ENCODE measurements around the gene SAA2. TPM values are rescaled to one million over a fixed set of nuclear protein-coding genes. Genes with fewer than 3 reads are reported as not detected.
"Not testable (repeated sequence)": the region's sequence is repeated elsewhere in the genome, so short reads cannot be mapped to it uniquely, and the experiment has no call there.

The SAA2 gene
- total and polyA plus RNA-seq, 5 donors = 0.59 to 14.9 (median 3.2) TPM; not detected in 1

- WGBS = 47% methylated on average over 2 of the region's 6 CpGs
- H3K4me3 ChIP-seq (ENCODE audit: low read length); H3K27me3 ChIP-seq (ENCODE audit: control insufficient read depth, insufficient read depth); H3K4me1 ChIP-seq (ENCODE audit: control insufficient read depth, insufficient read depth, low read length); ATAC-seq; DNase-seq; intact Hi-C loops (cut with DNase I); H3K27ac ChIP-seq (ENCODE audit: low read length); H3K9me3 ChIP-seq (ENCODE audit: control insufficient read depth, low read length): not testable (repeated sequence)
Observed at GRCh38 chr11:18247191-18247581, 1.3 kb downstream of the SAA2 start.

- WGBS = 74% methylated on average over 11 of the region's 11 CpGs
- H3K27me3 ChIP-seq (ENCODE audit: control insufficient read depth, insufficient read depth); H3K27ac ChIP-seq (ENCODE audit: low read length); H3K4me3 ChIP-seq (ENCODE audit: low read length); H3K4me1 ChIP-seq (ENCODE audit: control insufficient read depth, insufficient read depth, low read length); H3K9me3 ChIP-seq (ENCODE audit: control insufficient read depth, low read length); intact Hi-C loops (cut with DNase I); DNase-seq: not testable (repeated sequence)
- ATAC-seq = peak in 1 of 2 donors; percentile 43
Observed at GRCh38 chr11:18246379-18247190, 1.9 kb downstream of the SAA2 start.

- DNase-seq (no peak), ATAC-seq (no peak)
- H3K9me3 ChIP-seq (ENCODE audit: control insufficient read depth, low read length) = no peaks in the 10 kb centered on the region
- 61% methylated on average over 6 of the region's 6 CpGs for WGBS
- H3K27ac ChIP-seq (ENCODE audit: low read length) = no peak overlapping the region
- H3K27me3 ChIP-seq (ENCODE audit: control insufficient read depth, insufficient read depth) = no peaks in the 10 kb centered on the region
- H3K4me3 ChIP-seq (ENCODE audit: low read length) = no peak overlapping the region
- intact Hi-C loops (cut with DNase I) = no loop called here
- H3K4me1 ChIP-seq (ENCODE audit: control insufficient read depth, insufficient read depth, low read length) = no peaks in the 10 kb centered on the region
Observed at GRCh38 chr11:18245396-18245795, 3.1 kb downstream of the SAA2 start.

DNA sequence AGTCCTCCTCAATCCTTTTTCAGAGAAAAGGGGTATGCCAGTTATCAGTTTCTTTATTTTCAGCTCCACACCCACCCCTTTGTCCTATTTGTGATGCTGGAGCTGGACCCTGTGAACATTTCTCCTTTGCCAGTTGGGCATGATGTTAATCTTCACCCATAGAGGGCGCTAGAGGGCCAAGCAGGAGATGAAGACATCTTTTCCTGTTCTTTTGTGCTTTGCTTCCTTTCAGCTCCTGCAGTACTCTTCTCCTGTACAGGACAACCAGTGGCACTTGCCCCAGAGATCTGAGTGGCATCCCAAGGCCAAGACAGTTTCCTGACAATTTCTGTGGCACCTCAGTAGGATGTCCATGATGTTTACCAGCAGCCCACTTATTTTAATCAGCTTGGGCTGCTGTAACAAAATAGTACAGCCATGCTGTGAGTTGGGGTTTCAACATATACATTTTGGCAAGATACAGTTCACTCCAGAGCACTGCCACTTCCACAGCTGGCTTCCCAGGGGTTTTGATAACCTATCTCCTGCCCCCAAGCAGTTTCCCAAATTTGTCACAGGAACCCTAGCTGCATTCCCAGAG, 4.6 kb downstream of the SAA2 start:
- Histone ChIP-seq H3K4me1 (ENCODE audit: control insufficient read depth, insufficient read depth, low read length) (no peaks in the 10 kb centered on the region), H3K4me3 (ENCODE audit: low read length) (no peak overlapping the region), H3K27me3 (ENCODE audit: control insufficient read depth, insufficient read depth) (no peaks in the 10 kb centered on the region), H3K9me3 (ENCODE audit: control insufficient read depth, low read length) (no peaks in the 10 kb centered on the region), H3K27ac (ENCODE audit: low read length) (no peak overlapping the region)
- ATAC-seq (no peak), DNase-seq (no peak)
- intact Hi-C loops (cut with DNase I) = no loop called here
- WGBS = 2% methylated on average over 1 of the region's 1 CpG

GRCh38 chr11:18239655-18240054, 8.8 kb downstream of the SAA2 start:
- Histone ChIP-seq H3K27me3 (ENCODE audit: control insufficient read depth, insufficient read depth) (no peaks in the 10 kb centered on the region), H3K4me3 (ENCODE audit: low read length) (no peak overlapping the region), H3K4me1 (ENCODE audit: control insufficient read depth, insufficient read depth, low read length) (no peaks in the 10 kb centered on the region), H3K9me3 (ENCODE audit: control insufficient read depth, low read length) (no peaks in the 10 kb centered on the region), H3K27ac (ENCODE audit: low read length) (no peak overlapping the region)
- DNase-seq (no peak), ATAC-seq (no peak)
- intact Hi-C loops (cut with DNase I) = no loop called here
- 80% methylated on average over 1 of the region's 1 CpG for WGBS

DNA sequence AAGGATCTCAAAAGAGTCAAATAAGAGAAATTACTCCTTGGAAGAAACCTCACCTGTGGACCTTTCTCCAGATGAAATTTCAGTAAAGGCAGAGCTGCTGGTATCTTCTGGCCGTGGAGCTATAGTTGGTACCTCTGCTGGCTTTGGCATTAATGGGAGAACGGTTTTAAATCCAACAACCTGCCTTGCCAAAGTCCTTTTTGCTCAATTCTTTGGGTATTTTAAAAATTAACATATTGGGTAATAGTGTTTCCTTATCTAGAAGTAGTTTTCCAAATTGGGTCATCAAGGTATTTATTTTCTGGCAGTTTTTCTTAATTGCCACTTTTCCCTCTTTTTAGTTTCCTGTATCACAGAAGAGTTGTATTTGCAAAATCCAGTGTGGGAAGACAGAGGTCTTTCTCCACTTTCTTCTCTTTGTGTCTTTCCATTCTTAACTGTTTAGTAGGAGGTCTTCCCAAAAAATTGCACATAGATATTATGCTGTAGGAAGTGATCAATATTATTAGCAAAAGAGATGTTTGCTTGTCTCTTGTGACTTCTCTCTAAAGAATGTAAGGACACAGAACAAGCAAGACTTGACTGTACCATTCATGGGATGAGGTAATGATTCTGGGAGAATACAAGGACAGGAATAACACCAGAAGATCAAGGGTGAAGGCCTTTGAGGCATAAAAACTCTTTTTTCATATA, 11.7 kb downstream of the SAA2 start, which contains the start of gene SAA4:
TSS of gene SAA4 (minus strand) at position 139 of the 693 bp plus-strand sequence. CDS start 876 bp downstream, outside the sequence.
- 76% methylated on average over 2 of the region's 2 CpGs for WGBS
- DNase-seq = no peak
- Histone ChIP-seq H3K4me3 (ENCODE audit: low read length) (no peak within 1 kb of the TSS), H3K4me1 (ENCODE audit: control insufficient read depth, insufficient read depth, low read length) (no peaks in the 10 kb centered on the region), H3K27me3 (ENCODE audit: control insufficient read depth, insufficient read depth) (no peaks in the 10 kb centered on the region), H3K9me3 (ENCODE audit: control insufficient read depth, low read length) (no peaks in the 10 kb centered on the region), H3K27ac (ENCODE audit: low read length) (no peak within 1 kb of the TSS)
- intact Hi-C loops (cut with DNase I) = no loop called here
- ATAC-seq = no peak

GRCh38 chr11:18235394-18236334, 12.8 kb downstream of the SAA2 start:
- no peak overlapping the region for H3K4me3 ChIP-seq (ENCODE audit: low read length)
- 58% methylated on average over 8 of the region's 8 CpGs for WGBS
- DNase-seq (no peak), ATAC-seq (no peak)
- no peak overlapping the region for H3K27ac ChIP-seq (ENCODE audit: low read length)
- H3K4me1 ChIP-seq (ENCODE audit: control insufficient read depth, insufficient read depth, low read length) = no peaks in the 10 kb centered on the region
- intact Hi-C loops (cut with DNase I) = no loop called here
- no peaks in the 10 kb centered on the region for H3K27me3 ChIP-seq (ENCODE audit: control insufficient read depth, insufficient read depth)
- no peaks in the 10 kb centered on the region for H3K9me3 ChIP-seq (ENCODE audit: control insufficient read depth, low read length)

GRCh38 chr11:18233912-18234311, 14.6 kb downstream of the SAA2 start:
- Histone ChIP-seq H3K27ac (ENCODE audit: low read length) (no peak overlapping the region), H3K9me3 (ENCODE audit: control insufficient read depth, low read length) (no peaks in the 10 kb centered on the region), H3K27me3 (ENCODE audit: control insufficient read depth, insufficient read depth) (no peaks in the 10 kb centered on the region), H3K4me3 (ENCODE audit: low read length) (no peak overlapping the region), H3K4me1 (ENCODE audit: control insufficient read depth, insufficient read depth, low read length) (no peaks in the 10 kb centered on the region)
- DNase-seq = no peak
- WGBS = 86% methylated on average over 4 of the region's 4 CpGs
- no peak for ATAC-seq
- intact Hi-C loops (cut with DNase I) = no loop called here

- DNase-seq (no peak), ATAC-seq (peak in 1 of 2 donors; percentile 22)
- Histone ChIP-seq H3K4me3 (ENCODE audit: low read length) (no peak overlapping the region), H3K27me3 (ENCODE audit: control insufficient read depth, insufficient read depth) (no peaks in the 10 kb centered on the region), H3K4me1 (ENCODE audit: control insufficient read depth, insufficient read depth, low read length) (no peaks in the 10 kb centered on the region), H3K27ac (ENCODE audit: low read length) (no peak overlapping the region), H3K9me3 (ENCODE audit: control insufficient read depth, low read length) (no peaks in the 10 kb centered on the region)
- WGBS = 77% methylated on average over 2 of the region's 2 CpGs
- intact Hi-C loops (cut with DNase I) = no loop called here
Observed at GRCh38 chr11:18230859-18231258, 17.6 kb downstream of the SAA2 start.

DNA sequence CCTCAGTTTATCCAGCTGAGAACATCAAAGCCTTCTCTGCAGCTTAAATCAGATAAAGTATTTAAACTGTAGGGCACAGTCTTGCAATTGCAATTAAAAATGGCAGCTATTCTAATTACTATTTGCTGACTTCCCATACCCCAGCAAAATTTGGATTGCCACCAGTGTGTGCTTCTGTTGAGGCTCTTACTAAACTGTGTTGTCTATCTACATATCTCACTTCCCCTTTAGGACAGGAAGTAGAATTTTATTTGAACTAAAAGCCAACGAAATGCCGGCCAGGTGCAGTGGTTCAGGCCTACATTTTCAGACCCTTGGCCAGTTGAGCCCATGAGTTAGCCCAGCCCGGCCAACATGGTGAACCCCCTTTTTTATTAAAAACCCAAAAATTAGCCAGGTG, 19.0 kb downstream of the SAA2 start:
- DNase-seq (no peak), ATAC-seq (no peak)
- Histone ChIP-seq H3K4me3 (ENCODE audit: low read length) (no peak overlapping the region), H3K27me3 (ENCODE audit: control insufficient read depth, insufficient read depth) (no peaks in the 10 kb centered on the region), H3K27ac (ENCODE audit: low read length) (no peak overlapping the region), H3K9me3 (ENCODE audit: control insufficient read depth, low read length) (no peaks in the 10 kb centered on the region), H3K4me1 (ENCODE audit: control insufficient read depth, insufficient read depth, low read length) (no peaks in the 10 kb centered on the region)
- intact Hi-C loops (cut with DNase I) = no loop called here
- WGBS = 58% methylated on average over 3 of the region's 3 CpGs
